CD4-positive, alpha-beta T cell treated with Interleukin-17A for 1 hour (primary cell): ENCODE results near the gene TNFSF8.
A peak's percentile ranks its signal among the peaks of the same experiment; 100 is the strongest.

Experiments used
- DNase-seq: peaks from one replicate; pipeline ENCODE4 v3.0.0-alpha.2; 2020

Gene TNFSF8

GRCh38 chr9:114902786-114903524 is 27.4 kb downstream of the TNFSF8 start:
- DNase-seq, result no peak

DNA sequence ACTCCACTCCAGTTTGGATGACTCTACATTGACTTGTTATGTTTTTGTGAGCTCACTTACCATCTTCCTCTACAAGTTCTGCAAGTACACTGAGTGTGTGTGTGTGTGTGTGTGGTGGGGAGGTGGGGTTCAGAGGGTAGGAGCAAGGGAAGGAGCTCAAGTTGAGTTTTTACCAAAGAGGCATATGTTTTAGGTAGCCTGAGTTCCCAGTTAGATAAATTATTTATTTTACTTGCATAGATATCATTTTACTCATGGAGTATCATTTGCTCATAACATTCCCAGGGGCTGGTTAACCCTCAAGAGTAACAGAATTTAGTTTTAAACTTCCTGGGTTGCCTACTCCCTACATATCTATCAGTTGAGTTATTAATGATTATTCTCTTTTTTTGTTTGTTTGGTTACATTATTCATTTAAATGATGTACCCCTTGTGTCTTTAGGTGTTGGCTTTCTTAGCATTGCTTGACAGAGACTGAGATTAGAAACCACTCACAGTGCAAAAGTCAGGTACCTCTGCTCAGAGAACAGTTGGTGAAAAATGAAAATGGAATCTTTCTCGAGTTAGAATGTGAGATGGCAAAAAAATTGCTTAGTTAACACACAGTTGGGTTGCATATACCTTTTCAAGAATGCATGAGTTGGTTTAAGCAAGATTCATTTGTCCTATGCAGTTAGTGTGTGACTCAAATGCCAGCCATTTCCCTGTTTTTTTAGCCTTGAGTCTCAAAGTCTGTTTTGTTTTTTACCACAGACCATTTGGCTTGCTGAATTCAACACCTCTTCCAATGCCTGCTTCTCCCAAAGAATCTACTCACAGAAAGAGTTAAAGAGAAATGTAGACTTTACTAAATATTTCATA is 29.2 kb downstream of the TNFSF8 start:
- no peak for DNase-seq

- DNase-seq, result no peak
Measured at GRCh38 chr9:114899995-114900394, 30.4 kb downstream of the TNFSF8 start.

DNA sequence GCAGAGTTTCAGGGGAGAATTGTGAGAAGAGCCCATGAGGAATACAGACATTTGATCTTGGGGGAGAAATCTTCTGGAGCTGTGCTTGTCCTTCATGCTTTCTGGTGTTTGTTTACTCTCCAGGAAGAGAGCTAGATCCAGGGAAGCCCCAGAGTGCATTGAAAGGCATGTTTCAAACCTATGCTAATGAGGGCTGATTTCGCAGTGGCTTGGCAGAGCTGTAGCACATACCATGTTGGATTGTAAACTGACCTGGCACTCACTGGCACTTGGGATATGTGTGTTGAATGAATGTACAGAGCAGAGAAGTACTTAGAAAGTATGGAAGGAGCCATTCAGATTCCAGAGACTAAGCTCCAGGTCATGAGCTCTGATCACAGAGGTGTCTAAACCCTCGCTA is 30.9 kb downstream of the TNFSF8 start:
- DNase-seq, result no peak

DNA sequence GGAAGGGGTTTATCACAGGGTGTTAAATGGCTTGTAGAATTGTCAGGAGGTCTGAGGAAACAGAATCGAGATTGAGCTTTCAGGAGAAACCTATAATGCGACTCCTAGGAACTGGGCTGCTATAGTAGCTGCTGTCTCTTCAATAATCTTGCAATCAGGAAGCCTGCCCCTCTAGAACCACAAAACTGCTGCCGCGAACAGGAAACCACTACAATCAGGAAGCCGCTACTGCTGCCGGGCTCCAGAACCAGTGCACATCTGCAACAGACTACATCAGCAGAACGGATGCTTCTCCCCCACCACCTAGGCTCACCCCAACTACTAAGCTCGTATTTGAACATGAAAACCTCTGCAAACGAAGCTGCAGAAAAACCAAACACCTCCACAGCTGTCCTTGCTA is 31.6 kb downstream of the TNFSF8 start:
- peak; percentile 87 for DNase-seq

GRCh38 chr9:114897196-114897595 is 33.2 kb downstream of the TNFSF8 start:
- no peak for DNase-seq

DNA sequence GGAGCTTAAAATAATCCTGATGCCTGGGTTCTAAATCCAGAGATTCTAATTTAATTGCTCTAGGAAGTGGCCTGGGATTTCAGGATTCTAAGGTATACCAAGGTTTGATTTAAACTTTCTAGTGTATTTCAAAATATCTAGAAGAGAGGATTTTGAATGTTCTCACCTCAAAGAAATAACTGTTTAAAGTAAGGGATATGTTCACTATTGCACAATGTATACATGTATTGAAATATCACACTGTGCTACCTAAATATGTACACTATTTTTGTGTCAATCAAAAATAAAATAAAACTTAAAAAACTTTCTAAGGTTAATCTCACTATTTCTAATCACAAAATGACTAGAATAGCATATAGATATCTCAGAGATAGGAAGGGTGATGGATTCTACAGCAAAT is 34.0 kb downstream of the TNFSF8 start:
- DNase-seq, result no peak

DNA sequence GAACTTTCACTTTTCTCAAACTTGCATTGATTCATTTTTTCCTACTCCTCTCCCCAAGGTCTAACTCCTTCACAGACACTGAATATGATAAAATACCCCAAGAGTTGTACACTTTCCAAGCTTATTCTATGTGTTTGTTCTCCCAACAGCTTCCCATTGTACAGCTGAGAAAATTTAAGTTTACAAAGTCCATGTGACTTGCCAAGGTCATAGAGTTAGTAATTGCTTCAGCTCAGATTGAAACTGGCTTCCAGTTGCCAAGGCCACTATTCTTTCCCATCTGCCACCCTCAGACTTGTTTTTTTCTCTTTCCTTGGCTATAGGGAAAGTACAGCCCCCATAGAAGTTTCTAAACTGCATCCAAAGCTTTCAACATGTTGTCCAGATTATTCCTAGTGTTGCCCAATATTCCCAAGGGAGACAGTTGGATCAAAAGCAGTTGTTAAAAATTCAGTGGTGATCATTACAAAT is 34.8 kb downstream of the TNFSF8 start:
- DNase-seq, result no peak

DNA sequence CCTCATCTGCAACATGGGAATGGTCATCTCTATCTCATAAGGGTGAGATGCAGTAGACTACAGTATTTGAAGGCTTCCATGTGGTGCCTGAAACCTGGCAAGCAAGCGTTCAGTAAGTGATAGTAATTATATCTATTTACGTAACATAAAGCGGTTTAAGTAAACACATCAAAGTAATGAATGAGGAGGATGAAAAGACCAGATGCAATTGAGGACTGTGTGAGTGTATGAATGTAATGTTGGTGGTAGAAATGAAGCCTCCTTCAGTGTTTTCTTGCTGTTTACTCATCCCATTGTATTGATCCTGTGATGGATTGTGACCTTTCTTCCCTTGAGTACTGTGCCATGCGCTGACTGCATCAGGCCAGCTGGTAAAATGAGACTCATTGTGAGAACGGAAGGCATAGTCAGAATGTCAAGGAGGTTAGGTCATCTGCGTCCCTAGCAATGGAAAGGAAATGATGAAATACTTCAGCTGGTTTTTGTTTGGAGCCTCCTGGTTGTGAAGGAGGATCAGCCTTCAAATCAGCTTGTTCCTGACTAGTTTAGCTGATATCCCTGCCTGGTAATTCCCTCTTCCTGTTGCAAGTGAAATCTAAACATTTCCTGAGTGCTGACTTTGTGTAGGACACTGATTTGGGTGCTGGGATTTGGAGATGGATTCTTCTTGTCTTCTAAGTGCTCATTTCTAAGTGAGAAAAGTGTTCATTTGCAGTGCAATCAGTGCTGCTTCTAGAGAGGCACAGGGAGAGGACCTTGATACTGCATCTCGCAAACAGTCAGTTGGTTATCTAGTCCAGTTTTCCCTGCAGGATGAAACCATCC is 35.6 kb downstream of the TNFSF8 start:
- no peak for DNase-seq

GRCh38 chr9:114894206-114894605 is 36.2 kb downstream of the TNFSF8 start:
- no peak for DNase-seq

- DNase-seq, result no peak
Measured at GRCh38 chr9:114893221-114894010, 37.0 kb downstream of the TNFSF8 start.

DNA sequence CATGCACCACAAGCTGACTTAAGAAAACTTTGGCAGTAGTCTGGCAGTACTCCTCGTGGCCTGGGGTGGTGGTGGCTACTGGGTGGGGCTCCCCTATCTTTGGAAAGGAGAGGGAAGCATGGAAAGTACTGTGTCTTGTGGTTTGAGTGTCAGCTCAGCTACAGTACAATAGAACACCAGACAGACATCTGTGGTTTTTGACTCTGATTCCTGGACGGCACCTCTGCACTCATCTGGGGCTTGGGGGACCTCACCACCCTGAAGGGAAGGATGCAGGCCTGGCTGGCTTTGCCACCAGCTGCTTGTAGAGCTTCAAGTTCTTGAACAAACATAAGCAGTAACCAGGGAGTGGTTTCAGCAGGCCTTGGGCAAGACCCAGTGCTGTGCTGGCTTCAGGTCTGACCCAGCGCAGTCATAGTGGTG is 40.6 kb downstream of the TNFSF8 start:
- DNase-seq, result no peak

- no peak for DNase-seq
Measured at GRCh38 chr9:114888607-114889006, 41.8 kb downstream of the TNFSF8 start.

GRCh38 chr9:114887963-114888362 is 42.4 kb downstream of the TNFSF8 start:
- no peak for DNase-seq

DNA sequence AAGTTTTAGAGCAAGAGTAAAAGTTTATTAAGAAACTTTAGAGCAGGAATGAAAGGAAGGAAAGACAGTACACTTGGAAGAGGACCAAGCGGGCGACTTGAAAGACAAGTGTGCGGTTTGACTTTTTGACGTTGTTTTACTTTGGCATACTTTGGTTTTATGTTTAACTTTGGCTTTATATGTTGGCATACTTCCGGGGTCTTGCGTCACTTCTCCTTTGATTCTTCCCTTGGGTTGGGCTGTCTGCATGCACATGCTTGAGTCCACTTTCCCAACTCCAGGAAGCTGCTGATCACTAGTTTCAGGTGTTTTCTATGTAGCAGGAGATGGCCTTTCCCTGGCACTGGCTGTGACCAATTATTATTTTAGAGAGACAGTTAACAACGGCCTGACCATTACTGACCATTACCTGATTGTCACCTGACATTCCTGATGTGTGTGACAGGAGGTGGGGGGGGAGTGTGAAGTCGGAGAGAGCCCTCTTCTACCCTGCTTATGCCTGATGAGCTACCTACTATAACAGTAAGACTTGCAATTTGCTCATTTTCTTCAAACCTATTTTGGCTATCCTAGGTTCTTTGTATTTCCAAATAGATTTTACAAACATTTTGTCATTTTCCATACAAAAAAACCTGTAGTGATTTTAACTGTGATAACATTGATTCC is 45.5 kb downstream of the TNFSF8 start:
- DNase-seq, result no peak

DNA sequence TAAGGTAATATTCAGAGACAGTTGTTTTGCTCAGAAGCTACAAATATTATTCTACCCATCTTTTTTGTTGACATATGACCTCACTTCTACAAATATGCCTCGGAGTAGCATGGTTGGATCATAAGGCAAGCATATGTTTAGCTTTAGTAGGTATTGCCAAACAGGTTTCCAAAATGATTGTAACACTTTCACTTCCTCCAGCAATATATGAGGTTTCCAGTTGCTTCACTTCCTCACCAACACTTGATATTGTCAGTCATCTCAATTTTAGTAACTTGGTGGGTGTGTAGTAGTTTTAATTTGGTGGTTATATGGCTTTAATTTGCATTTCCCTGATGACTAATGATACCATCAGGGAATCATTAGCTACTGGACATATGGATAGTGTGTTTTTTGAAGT is 46.7 kb downstream of the TNFSF8 start:
- DNase-seq, result no peak

DNA sequence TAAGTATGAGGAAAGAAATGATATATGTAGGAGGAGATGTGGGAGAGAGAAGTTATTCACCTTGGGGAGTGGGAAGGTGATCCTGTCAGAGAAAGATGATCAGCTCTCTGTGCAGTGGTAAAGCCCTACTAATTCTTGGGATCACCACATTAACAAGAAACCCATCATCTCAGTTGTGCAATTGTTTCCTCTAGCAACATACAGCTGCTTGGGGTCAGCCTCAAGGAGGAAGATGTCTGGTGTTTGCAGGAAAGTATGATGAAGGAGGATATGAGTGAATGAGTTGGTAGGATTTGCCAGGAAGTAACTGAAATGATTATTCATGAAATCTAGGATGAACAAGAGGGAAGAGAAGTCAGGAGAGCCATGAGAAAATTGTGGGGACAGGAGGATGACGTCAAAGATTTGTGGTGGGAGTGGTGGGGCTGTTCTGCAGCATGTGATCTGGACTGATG is 50.1 kb downstream of the TNFSF8 start:
- DNase-seq, result no peak

- no peak for DNase-seq
Measured at GRCh38 chr9:114878879-114879564, 51.4 kb downstream of the TNFSF8 start.

- DNase-seq, result peak; percentile 38
Measured at GRCh38 chr9:114869845-114870244, 60.5 kb downstream of the TNFSF8 start.

GRCh38 chr9:114869378-114869777 is 61.0 kb downstream of the TNFSF8 start:
- DNase-seq, result no peak

DNA sequence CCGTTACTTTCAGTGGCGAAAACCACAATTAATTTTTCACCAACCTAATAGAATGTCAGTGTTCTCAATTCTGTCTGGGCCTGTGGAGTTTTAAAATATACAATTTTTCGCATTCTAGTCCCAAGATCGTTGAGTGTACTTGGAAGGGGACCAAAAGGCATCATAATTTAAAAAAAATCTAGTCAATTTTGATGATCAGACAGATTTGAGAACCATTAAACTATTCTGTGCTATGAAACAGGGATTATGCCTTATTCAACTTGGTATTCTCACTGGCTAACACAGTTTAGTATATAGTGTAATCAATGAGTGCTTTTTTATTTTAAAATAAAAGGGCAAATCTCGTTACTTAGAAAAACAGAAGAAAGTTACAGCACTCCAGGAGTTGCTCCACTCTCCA is 63.1 kb downstream of the TNFSF8 start:
- DNase-seq, result no peak
